Forelimb muscle (tissue), 1 donor: Measurements from ENCODE around the gene ETS1. TPM values are rescaled to one million over a fixed set of nuclear protein-coding genes. Genes with fewer than 3 reads are reported as not detected.

Experiments used
- DNase-seq: peaks from one replicate; pipeline ENCODE4 v3.0.0-alpha.2; 2013; ENCODE audit warnings: low read depth
- polyA plus RNA-seq: library from polyadenylated mRNA; unstranded; fragments of 120-200 nt; gene quantifications from one replicate; pipeline ENCODE4 v1.2.1, GENCODE V29; 2013; ENCODE audit not compliant: insufficient read length

ETS1 gene
- polyA plus RNA-seq, 1 donor = 45.2 TPM

- DNase-seq = no peak
Measured at GRCh38 chr11:128540469-128540868, 46.9 kb downstream of the ETS1 start.

GRCh38 chr11:128536506-128536905, 50.9 kb downstream of the ETS1 start:
- DNase-seq = no peak

- no peak for DNase-seq
Measured at GRCh38 chr11:128535468-128536457, 51.6 kb downstream of the ETS1 start.

GRCh38 chr11:128533472-128533871, 53.9 kb downstream of the ETS1 start:
- no peak for DNase-seq

DNA sequence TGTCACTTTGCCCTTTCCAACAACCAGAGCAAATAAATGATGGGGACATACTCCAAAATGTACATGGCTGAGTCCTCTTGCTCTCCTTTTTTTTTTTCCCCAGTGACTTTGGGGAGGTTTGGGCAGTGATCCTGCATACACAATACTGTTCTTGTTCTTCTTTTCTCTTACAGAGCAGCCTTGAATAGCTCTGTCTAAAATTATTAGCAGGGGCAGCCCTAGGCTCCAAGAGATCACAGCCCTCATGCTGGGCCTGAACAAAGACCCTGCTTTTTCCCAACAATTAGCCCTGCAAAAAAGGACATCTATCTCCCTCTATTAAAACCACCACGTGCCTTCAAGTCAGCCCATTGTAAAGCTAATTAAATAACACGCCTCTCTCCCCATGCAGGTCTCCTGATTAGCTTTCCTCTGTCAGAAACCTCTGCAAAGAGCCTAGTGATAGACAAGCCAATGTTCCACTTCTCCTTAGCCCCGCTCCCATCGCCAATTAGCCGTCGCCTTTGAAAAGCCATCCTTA, 54.7 kb downstream of the ETS1 start:
- no peak for DNase-seq

- DNase-seq = no peak
Measured at GRCh38 chr11:128532016-128532571, 55.3 kb downstream of the ETS1 start.

DNA sequence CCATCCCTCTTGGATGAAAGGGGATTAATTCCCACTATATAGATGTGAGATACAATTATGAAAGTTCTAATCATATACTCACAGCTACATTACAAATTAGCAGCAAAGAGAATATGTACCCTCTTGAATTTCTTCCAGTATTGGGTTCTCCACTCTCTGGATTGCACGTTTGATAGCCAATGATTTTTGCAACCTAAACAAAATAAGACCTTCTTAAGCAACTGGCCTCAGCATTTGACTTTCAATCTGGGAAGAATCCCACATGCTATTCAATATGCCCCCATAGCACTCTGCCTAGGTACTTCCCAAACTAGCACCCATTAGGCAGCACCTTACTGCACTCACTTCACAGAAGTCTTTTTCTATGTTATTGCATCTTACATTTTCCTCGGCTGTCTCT, 55.8 kb downstream of the ETS1 start:
- DNase-seq = no peak

GRCh38 chr11:128530118-128531074, 57.0 kb downstream of the ETS1 start:
- no peak for DNase-seq

- DNase-seq = no peak
Measured at GRCh38 chr11:128528294-128528693, 59.1 kb downstream of the ETS1 start.

GRCh38 chr11:128527046-128527445, 60.3 kb downstream of the ETS1 start:
- no peak for DNase-seq

DNA sequence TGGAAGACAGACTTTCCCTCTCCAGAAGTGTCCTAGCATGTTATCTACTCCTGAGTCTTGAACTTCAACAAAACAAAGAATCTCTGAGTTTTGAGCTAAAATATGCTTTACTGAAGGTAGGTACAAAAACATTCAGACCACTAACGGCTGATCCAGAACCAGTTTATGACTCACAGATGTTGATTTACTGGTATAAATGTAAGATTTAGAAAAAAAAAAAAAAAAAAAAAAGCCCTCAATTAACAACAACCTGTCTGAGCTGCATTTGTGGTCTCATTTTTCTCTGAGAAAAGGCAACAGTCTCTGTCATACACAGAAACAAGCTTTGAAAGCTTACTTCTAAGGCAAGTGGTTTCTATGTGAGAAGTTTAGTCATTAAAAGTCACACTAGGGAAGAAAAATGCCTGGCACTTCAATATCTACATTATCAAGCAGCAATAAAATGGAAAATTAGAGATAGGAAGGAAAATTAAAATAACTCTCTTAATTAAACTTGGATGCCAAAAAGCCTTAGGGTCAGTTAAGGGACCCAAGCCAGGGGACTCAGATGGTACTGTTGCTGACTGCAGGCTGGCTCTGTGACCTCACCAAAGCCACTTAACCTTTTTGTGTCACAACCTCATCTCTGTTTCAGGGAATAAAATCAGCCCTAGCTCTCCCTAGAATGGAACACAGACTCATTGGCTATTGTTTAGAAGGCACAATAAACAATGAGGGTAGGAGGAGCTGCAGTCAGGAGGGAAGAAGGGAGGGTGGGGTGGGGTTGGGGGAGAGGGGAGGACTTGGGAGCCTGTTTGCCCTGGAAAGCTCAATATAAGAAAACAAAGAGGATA, 61.7 kb downstream of the ETS1 start:
- no peak for DNase-seq

DNA sequence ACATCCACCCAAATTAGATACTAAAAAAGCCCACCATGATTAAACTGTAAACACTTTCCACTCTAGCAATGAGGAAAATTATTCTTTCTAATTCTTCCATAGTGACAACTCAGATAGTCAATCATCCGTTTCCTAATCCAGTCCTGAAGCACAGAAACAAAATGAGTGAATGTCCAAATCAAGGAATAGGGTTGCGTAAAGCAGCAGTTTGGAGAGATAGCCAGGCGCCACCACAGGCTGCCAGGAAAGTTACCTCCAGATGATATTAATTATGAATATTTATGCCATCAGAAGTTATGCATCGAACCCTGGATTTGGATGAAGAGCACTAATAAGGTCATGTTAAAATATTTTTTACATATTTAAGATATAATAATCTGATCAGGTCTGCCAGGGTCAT, 63.2 kb downstream of the ETS1 start:
- DNase-seq = no peak

DNA sequence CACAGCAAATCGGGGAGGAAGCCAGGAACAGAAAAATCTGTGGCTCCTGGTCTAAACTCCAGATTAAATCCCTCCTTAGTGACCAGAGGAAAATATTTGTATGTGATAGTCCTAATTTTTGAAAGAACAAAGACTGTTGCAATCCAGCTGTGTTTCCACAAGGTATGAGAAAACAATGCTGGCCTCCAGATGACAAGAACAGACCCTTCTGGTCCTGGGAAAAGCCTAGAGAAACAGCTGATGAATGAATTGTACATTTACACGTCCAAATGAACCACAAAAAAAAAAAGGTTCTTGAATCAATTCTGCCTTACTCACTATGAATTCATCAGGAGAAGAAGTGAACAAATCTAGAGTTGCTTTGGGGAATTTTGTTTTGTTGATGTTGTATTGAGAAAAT, 63.7 kb downstream of the ETS1 start:
- DNase-seq = no peak

DNA sequence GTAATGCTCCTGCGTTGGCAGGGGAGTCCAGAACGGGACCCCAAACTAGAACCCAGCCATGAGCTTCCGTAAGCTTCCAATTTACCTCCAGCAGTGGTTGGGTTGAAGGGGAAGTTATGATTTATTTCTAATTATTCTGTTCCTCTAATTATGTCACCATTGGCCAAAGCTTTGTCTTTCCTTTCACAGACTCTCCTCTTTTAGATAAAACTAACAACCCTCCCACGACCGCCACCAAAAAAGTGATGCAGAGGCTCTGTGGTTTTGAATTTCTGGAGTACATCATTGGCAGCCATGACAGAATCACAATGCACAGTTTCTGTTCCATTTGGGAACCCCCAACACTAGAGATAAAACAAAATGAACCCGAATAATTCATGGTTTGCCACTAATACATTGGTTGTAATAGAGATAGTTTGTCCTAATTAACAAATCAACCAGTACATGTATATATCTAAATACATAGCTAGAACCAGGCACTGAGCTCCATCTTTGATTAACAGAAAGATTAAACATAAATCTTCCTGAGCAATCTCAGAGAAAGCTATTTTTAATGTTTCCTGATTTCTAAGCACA, 64.3 kb downstream of the ETS1 start:
- DNase-seq = no peak

GRCh38 chr11:128522055-128522942, 65.1 kb downstream of the ETS1 start:
- DNase-seq = no peak

DNA sequence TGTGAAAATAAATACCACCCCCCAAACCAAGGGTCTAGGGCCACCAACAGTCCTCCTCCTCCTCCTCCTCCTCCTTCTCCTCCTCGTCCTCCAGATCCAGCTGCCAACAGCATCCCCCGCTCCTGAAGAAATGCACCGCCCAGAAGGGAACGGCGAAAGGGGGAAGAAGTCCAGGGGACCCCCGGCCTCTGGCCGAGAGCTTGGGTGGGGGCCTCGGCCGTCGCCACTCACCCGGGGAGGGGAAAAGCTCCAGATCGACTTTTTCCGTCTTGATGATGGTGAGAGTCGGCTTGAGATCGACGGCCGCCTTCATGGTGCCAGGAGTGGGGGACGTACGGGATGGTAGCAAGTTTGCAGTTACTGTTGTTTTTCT, 65.7 kb downstream of the ETS1 start:
- DNase-seq = no peak

- DNase-seq = no peak
Measured at GRCh38 chr11:128520888-128521681, 66.3 kb downstream of the ETS1 start.

- DNase-seq = no peak
Measured at GRCh38 chr11:128520206-128520887, 67.0 kb downstream of the ETS1 start.
